Activated T-cell treated with anti-CD3 and anti-CD28 coated beads, Interleukin-2, amount 50 U/mL, for 1 hour (primary cell): ENCODE results near the gene CYP46A1.

ENCODE experiments used
- DNase-seq: peaks from one replicate; pipeline ENCODE4 v3.0.0-alpha.2; 2020

Gene CYP46A1

GRCh38 chr14:99718031-99718810 lies 34.1 kb downstream of the CYP46A1 start:
- DNase-seq, result no peak

GRCh38 chr14:99718811-99719192 lies 34.7 kb downstream of the CYP46A1 start:
- DNase-seq, result no peak

DNA sequence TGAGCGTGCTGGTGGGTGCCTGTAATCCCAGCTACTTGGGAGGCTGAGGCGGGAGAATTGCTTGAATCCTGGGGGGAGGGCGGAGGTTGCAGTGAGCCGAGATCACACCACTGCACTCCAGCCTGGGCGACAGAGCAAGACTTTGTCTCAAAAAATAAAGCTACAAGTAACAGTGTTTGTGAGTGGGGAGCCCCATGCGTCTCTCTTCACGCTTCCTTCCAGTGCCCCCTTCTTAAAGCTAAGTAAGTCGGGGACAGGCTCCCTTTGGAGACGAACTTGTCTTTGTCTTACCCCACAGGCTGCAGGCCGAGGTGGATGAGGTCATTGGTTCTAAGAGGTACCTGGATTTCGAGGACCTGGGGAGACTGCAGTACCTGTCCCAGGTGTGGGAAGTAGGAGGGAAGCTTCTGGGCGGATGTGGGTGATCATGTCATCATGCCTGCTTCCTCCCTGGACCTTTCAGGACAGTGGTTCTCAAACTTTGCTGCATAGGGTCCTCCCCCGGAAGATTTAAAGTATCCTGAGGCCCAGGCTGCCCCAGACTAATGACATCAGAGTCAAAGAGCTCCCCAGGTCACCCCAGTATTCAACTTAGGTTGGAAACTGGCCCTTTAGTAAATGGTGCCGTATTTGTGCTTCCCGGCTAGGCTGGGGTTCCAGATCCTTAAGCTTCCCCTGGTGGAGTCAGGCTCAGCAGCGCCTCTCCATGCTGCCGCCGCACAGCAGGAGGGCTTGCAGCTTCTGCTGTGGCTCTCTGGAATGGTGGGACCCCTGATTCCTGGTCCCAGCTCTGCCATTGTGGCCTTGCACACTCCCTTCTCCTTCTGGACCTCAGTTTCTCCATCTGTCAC lies 37.1 kb downstream of the CYP46A1 start:
- DNase-seq, result no peak

DNA sequence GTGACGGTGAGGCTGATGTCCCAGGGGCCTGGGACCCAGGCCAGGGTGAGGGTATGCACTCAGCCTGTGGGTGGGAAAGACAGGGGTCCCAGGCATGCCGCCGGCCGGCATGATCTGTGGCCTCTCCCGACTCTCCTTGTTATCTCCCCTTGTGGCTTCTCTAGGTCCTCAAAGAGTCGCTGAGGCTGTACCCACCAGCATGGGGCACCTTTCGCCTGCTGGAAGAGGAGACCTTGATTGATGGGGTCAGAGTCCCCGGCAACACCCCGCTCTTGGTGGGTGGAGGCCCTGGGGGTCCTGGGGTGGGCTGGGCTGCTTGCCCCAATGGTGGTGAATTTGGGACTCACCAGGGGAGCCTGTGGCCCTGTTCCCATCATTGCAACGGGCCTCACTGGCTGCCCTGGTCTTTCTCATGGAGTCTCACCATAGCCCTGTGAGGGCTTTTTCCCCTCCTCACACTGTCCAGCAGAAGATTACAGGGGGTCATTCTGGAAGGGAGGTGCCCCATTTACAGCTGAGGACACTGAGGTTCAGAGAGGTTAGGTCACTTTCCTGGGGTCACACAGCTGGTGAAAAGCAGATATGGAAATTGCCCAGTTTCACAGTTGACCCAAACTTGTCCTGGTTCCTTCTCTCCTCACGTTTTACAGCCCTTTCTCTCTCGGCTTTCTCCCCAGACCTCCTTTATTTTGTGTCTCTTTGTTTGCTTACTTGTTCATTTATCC lies 37.9 kb downstream of the CYP46A1 start:
- no peak for DNase-seq

DNA sequence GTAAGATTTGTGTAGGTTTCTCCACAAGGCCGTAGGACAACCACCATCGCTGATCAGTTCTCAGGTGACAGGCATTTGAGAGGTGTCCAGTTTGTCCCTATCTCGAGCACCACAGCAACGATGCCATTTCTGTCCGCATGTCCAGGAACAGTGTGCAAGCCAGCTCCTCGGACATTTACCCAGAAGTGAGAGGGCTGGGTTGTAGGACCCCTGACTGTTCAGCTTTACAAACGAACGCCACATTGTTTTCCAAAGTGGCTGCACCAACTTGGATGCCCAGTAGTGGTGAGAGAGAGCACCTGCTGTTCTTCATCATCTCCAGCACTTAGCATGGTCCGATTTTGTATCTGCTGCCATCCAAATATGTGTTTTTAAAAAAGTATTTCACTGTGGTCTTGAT lies 38.6 kb downstream of the CYP46A1 start:
- no peak for DNase-seq

GRCh38 chr14:99724196-99724891 lies 40.2 kb downstream of the CYP46A1 start:
- no peak for DNase-seq

DNA sequence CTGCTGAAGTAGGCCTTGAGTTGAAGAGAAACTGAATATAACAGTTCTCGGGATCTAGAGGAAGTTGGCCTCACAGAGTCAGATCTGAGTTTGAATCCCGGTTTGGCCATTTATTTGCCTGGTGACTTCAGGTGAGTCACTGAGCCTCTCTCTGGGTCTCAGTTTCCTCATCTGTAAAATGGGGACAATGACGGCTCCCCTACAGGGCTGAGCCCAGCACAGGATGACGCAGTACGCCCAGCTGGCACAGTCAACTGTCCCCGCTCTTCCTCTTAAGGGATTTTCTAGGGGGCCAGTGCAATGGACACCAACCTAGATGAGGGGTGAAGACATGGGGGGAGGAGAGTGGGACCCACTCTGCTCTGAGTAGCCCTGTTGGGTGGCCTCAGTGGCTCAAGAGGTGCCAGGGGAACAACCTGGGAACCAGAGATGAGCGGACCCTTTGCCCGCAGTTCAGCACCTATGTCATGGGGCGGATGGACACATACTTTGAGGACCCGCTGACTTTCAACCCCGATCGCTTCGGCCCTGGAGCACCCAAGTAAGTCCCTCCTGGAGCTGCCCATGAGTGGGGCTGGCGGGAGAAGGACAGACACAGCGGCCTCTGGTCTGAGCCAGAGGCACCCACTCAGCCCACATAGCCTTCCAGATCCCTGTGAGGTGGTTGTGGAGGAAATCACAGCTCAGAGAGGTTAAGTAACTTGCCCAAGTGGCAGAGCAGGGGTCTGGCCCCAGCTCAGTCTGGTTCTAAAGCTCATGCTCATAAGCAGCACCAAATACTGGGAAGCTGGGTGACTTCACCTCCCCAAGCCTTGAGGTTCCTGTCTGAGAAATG lies 41.1 kb downstream of the CYP46A1 start:
- DNase-seq, result no peak

DNA sequence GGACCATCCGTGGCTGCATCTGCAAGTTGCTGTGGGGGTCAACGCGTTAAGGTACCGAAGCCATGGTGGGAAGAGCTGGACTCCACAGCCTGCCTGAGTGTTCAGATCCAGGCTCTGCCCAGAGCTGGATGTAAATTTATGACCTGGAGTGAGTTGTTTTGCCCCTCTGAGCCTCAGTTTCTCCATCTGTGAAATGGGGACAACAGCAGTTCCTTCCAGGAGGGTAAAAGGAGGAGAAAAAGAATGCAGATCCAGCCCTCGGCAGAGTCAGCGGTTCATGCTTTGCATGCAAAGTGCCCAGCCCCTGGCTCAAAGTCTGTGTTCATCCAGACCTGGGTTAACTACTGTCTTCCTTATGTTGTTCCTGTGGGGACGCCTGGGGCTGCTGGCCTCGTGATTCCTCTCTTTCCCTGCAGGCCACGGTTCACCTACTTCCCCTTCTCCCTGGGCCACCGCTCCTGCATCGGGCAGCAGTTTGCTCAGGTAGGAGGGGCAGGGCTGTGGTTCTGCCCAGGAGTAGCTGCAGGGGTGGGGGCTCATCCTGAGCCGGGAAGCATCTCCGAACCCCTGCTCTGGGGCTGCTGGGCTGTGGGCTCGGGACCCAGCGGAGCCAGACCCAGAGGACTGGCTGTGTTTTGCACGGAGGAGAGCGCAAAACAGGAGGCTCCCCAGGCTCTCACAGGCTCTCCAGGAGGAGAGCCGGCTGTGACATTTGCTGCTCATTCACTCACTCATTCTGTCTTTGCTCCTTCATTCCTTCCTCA lies 41.9 kb downstream of the CYP46A1 start:
- DNase-seq, result no peak

DNA sequence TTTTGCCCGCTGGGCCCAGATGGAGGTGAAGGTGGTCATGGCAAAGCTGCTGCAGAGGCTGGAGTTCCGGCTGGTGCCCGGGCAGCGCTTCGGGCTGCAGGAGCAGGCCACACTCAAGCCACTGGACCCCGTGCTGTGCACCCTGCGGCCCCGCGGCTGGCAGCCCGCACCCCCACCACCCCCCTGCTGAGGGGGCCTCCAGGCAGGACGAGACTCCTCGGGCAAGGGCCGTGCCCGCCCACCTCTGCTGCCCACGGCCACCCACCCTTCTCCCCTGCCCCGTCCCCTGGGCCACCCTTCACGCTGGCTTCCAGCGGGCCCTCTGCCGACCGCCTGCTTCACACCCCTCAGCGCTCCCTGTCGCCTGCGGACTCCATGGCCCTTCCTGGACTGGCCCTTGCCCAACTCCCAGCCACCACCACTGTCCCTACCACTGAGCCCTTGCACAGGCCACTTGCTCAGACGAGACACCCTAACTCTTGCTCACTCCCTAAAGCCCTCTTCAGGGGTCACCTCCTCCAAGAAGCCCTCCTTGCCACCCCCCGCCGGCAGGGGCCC lies 42.5 kb downstream of the CYP46A1 start:
- no peak for DNase-seq

- DNase-seq, result no peak
Observed at GRCh38 chr14:99727096-99727870, 43.2 kb downstream of the CYP46A1 start.

DNA sequence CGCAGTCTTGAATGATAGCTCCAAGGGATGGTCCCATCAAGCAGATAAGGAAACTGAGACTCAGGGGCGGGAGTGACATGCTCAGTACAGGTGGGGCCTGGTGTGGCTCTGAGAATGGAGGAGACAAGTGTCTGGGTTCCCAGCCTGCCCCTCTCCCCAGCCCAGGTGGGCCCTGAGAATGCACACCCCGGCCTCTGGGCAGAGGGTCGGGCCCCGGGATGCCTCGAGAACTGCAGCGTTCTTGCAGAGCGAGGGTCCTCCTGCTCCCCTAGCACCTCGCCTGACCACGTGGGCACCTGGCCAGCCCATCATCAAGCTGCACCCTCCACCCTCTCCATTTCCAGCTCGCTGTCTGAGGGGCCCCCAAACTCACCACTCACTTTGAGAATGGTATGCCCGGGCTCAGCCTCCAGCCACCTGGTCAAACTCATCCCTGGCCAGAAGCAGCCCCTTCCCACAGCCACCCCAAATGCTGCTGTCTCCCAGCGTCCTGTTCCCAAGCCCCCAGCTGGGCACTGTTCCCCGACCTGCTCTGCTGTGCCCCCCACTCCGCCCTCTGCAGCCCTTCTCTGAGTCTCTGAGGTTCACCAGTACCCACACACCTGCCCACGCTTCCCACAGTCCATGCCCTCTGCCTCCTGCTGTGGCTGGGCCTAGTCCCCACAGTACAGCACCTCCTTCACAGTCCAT lies 44.3 kb downstream of the CYP46A1 start:
- DNase-seq, result peak; percentile 8

GRCh38 chr14:99728981-99729451 lies 44.9 kb downstream of the CYP46A1 start:
- DNase-seq, result peak; percentile 12

- peak; percentile 80 for DNase-seq
Observed at GRCh38 chr14:99729991-99730875, 46.1 kb downstream of the CYP46A1 start.

GRCh38 chr14:99730876-99731546 lies 46.9 kb downstream of the CYP46A1 start:
- DNase-seq, result no peak

- no peak for DNase-seq
Observed at GRCh38 chr14:99731547-99732435, 47.7 kb downstream of the CYP46A1 start.

DNA sequence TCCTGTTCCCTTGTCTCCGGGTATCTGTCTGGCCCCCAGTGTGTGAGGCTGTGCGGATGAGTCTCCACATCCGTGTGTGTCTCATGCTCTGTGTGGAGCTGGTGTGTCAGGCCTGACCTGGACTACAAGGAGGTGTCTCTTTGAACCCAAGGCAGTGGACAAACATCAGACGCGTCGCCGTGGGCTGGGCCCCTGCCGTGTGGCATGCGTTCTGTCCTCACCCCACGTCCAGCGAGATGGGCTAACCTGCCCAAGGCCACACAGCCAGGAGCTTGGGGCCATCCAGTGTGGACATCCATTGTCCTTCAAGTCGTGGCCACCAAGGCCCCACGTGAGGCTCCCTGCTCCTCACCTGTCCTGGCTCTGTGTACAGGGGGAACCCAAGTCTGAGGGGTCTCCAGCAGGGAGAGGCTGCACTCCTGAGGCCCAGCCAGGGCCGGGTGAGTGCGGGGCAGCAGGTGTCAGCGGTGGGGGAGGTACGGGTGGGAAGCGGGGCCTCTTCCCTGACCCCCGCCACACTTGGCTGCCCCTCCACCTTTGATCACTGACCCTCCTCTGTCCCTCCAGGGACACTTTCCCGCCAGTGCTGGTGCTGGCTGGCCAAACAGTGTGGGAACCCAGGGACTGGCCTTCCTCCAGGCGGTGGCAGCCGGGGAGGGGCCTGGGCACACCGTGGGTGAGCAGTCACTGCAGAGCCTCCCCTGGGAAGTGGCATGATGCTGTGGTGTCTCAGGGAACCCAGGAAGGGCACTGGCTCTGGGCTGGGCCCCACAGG lies 48.5 kb downstream of the CYP46A1 start:
- no peak for DNase-seq
